Fibroblast of villous mesenchyme (primary cell): ENCODE data around the gene FRAS1. TPM values are rescaled to one million over a fixed set of nuclear protein-coding genes. Genes with fewer than 3 reads are reported as not detected.

Experiments used
- DNase-seq: peaks from one replicate; pipeline ENCODE4 v3.0.0-alpha.2; 2010; ENCODE audit warnings: low read depth
- H3K4me3 ChIP-seq: 2 replicates; pipeline ENCODE4 v1.5.1; 2011; ENCODE audit warnings: low read depth, mild to moderate bottlenecking, low read length
- total RNA-seq: library from RNA; depleted of rRNA; stranded (reverse); fragments of >200 nt; gene quantifications from 2 replicates; pipeline ENCODE4 v1.2.3, GENCODE V29; 2012
- TF ChIP-seq, protein P1 (sequence below): IDR thresholded peaks from 2 replicates; pipeline ENCODE4 v1.5.1; 2012; ENCODE audit warnings: low read depth, mild to moderate bottlenecking, low read length; ENCODE audit not compliant: insufficient read depth

The FRAS1 gene
- total RNA-seq, 1 donor = 1.3 TPM

- no peak for DNase-seq
- no peak overlapping the region for H3K4me3 ChIP-seq
- TF ChIP-seq, protein P1, sequence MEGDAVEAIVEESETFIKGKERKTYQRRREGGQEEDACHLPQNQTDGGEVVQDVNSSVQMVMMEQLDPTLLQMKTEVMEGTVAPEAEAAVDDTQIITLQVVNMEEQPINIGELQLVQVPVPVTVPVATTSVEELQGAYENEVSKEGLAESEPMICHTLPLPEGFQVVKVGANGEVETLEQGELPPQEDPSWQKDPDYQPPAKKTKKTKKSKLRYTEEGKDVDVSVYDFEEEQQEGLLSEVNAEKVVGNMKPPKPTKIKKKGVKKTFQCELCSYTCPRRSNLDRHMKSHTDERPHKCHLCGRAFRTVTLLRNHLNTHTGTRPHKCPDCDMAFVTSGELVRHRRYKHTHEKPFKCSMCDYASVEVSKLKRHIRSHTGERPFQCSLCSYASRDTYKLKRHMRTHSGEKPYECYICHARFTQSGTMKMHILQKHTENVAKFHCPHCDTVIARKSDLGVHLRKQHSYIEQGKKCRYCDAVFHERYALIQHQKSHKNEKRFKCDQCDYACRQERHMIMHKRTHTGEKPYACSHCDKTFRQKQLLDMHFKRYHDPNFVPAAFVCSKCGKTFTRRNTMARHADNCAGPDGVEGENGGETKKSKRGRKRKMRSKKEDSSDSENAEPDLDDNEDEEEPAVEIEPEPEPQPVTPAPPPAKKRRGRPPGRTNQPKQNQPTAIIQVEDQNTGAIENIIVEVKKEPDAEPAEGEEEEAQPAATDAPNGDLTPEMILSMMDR = no peak
Measured at GRCh38 chr4:78156520-78156919, 99.4 kb downstream of the FRAS1 start.

- no peak overlapping the region for H3K4me3 ChIP-seq
- DNase-seq = no peak
- TF ChIP-seq, protein P1 = no peak
Measured at GRCh38 chr4:78162342-78162741, 105.2 kb downstream of the FRAS1 start.

- H3K4me3 ChIP-seq = no peak overlapping the region
- no peak for DNase-seq
- TF ChIP-seq, protein P1 = no peak
Measured at GRCh38 chr4:78162821-78163220, 105.7 kb downstream of the FRAS1 start.

DNA sequence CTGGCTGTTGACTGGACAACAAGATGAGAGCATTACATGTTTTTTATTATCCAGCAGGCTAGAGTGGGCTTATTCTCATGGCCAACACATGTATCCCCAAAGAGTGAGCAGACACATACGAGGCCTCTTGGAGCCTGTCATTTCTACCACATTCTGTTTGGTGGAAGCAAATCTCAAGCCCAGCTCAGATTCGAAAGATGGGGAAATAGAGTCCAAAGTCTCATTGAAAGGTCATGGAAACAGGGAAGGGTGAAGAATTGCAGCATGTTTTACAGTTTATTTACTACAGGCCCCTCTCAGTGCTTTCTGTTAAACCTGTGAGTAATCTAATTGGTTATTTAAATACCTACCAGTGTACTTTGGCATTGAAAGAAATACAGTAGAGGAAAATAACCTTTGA, 108.6 kb downstream of the FRAS1 start:
- TF ChIP-seq, protein P1 = no peak
- no peak overlapping the region for H3K4me3 ChIP-seq
- DNase-seq = no peak

GRCh38 chr4:78166622-78167021, 109.5 kb downstream of the FRAS1 start:
- TF ChIP-seq, protein P1 = no peak
- DNase-seq = no peak
- H3K4me3 ChIP-seq = no peak overlapping the region

- TF ChIP-seq, protein P1 = no peak
- H3K4me3 ChIP-seq = no peak overlapping the region
- no peak for DNase-seq
Measured at GRCh38 chr4:78167510-78167909, 110.4 kb downstream of the FRAS1 start.

DNA sequence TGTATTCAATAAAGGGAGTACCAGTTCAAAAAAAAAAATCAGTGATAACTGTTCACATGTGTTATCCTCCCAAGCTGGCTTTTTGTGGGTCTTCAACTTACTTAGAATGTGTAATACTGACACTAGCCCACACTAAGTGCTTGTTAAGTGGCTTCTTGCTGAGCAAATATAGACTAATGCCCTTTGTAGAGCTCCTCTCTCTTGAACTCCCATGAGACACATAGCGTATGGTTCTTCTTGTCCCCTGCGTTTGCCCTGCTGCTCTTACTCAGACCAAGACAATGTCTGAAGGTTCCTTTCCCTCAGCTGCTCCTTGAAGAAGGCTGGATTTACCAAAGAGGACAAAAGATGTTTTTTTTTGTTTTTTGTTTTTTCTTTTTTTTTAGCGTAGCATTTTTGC, 110.9 kb downstream of the FRAS1 start:
- DNase-seq = no peak
- no peak overlapping the region for H3K4me3 ChIP-seq
- TF ChIP-seq, protein P1 = no peak
